Liver (tissue), 3 donors: ENCODE data around the gene SLC39A10.

Source experiments
- CTCF ChIP-seq: fragments of 150-350 bp; IDR thresholded peaks from 2 replicates; pipeline ENCODE4 v1.5.1; 2017; ENCODE audit warnings: improper control_type of control experiment, low read depth, low read length; ENCODE audit not compliant: missing input control
- HNF4G ChIP-seq: IDR thresholded peaks from 2 replicates; pipeline ENCODE4 v1.6.1; 2016; ENCODE audit warnings: antibody characterized with exemption
- donor health status: healthy.
- donor health status: healthy.

- TF ChIP-seq CTCF (no peak), HNF4G (no peak)
These were observed 14.4 kb upstream of the SLC39A10 start for GRCh38 chr2:195642679-195643068.
